A549 (cell line): ENCODE data around the gene TBC1D16.

ENCODE experiments used
- BCL3 ChIP-seq: fragments of >200 bp; sonication (Bioruptor Twin); formaldehyde crosslinking; IDR thresholded peaks from 3 replicates; pipeline ENCODE4 v1.6.1; 2016
- BHLHE40 ChIP-seq: IDR thresholded peaks from 2 replicates; pipeline ENCODE4 v1.6.1; 2012; ENCODE audit warnings: low read depth, low read length, inconsistent platforms
- CHD4 ChIP-seq: fragments of 200-600 bp; sonication (generic); IDR thresholded peaks from 2 replicates; pipeline ENCODE4 v1.6.1; 2016; ENCODE audit warnings: antibody characterized with exemption, mild to moderate bottlenecking, borderline replicate concordance
- CTCF ChIP-seq: fragments of >200 bp; sonication (Bioruptor Twin); formaldehyde crosslinking; IDR thresholded peaks from 3 replicates; pipeline ENCODE4 v1.5.1; 2016
- EP300 ChIP-seq, 2 experiments: fragments of >200 bp; sonication (Bioruptor Twin); formaldehyde crosslinking; IDR thresholded peaks; 2 replicates in 1 of 2; 3 replicates in 1 of 2; pipeline ENCODE4 v1.6.1; 2016 to 2017
- ESRRA ChIP-seq: fragments of 150-350 bp; IDR thresholded peaks from 2 replicates; pipeline ENCODE4 v1.6.1; 2014; ENCODE audit warnings: mild to moderate bottlenecking, low read length, borderline replicate concordance
- HEYL ChIP-seq: fragments of 250-450 bp; sonication (Bioruptor Pico); IDR thresholded peaks from 2 replicates; pipeline ENCODE4 v1.8.0; 2021; ENCODE audit warnings: mild to moderate bottlenecking, moderate library complexity
- MAX ChIP-seq: IDR thresholded peaks from 2 replicates; pipeline ENCODE4 v1.6.1; 2012
- MAZ ChIP-seq: fragments of 150-350 bp; IDR thresholded peaks from 2 replicates; pipeline ENCODE4 v1.6.1; 2014; ENCODE audit warnings: antibody characterized with exemption, low read depth, low read length, borderline replicate concordance
- POLR2A ChIP-seq: IDR thresholded peaks from 2 replicates; pipeline ENCODE4 v1.6.1; 2012; ENCODE audit warnings: mild to moderate bottlenecking, low read length
- RAD21 ChIP-seq, 2 experiments: fragments of >200 bp in 1 of 2; sonication (Bioruptor Twin) in 1 of 2; formaldehyde crosslinking in 1 of 2; IDR thresholded peaks in 1 of 2; conservative IDR thresholded peaks in 1 of 2; 2 replicates in 1 of 2; 3 replicates in 1 of 2; pipeline ENCODE4 v1.6.1; 2012 to 2018; ENCODE audit warnings: inconsistent platforms in 1 of 2
- SMC3 ChIP-seq: fragments of >200 bp; sonication (Bioruptor Twin); formaldehyde crosslinking; IDR thresholded peaks from 3 replicates; pipeline ENCODE4 v1.6.1; 2018; ENCODE audit warnings: inconsistent platforms
- SREBF2 ChIP-seq: fragments of 450-650 bp; IDR thresholded peaks from 2 replicates; pipeline ENCODE4 v1.6.1; 2014; ENCODE audit warnings: mild to moderate bottlenecking, moderate library complexity
- ZSCAN20 ChIP-seq: fragments of 250-450 bp; sonication (Bioruptor Pico); IDR thresholded peaks from 2 replicates; pipeline ENCODE4 v1.8.0; 2022; ENCODE audit warnings: mild to moderate bottlenecking, moderate library complexity

GRCh38 chr17:79992649-79993389, 42.9 kb downstream of the TBC1D16 start:
- TF ChIP-seq SREBF2 = no peak
- TF ChIP-seq POLR2A = no peak
- no peak for TF ChIP-seq CTCF
- TF ChIP-seq SMC3 = no peak
- TF ChIP-seq BCL3 = no peak
- no peak for TF ChIP-seq BHLHE40
- TF ChIP-seq EP300 (IDR thresholded peaks at IDR 0.05) = no peak
- no peak for TF ChIP-seq CHD4
- no peak for TF ChIP-seq ZSCAN20 (CRISPR knock-in tag)
- no peak for TF ChIP-seq MAZ
- TF ChIP-seq MAX = no peak
- TF ChIP-seq RAD21 (conservative IDR thresholded peaks at IDR 0.05 in 1 of 2, IDR thresholded peaks at IDR 0.05 in 1 of 2) = no peak
- no peak for TF ChIP-seq ESRRA
- no peak for TF ChIP-seq HEYL
